ENCODE measurements around the gene SLC2A10.

SLC2A10 gene

GRCh38 chr20:46666818-46667515 lies 42.5 kb upstream of the SLC2A10 start:
- no peak for TF ChIP-seq CTCF (IDR thresholded peaks at IDR 0.05; ENCODE audit: unreplicated experiment in 3 of 3)
- Mint-ChIP-seq H3K27ac (no peak overlapping the region), H3K36me3 (ENCODE audit: low read depth) (peaks cover 20% of the 10 kb centered on the region), H3K27me3 (ENCODE audit: low read depth) (peaks cover 4% of the 10 kb centered on the region), H3K9me3 (peaks cover 11% of the 10 kb centered on the region), H3K4me1 (no peaks in the 10 kb centered on the region), H3K4me3 (no peak overlapping the region)

GRCh38 chr20:46670228-46670584 lies 39.2 kb upstream of the SLC2A10 start:
- Mint-ChIP-seq H3K4me1 (peaks cover 13% of the 10 kb centered on the region), H3K27ac (no peak overlapping the region), H3K27me3 (ENCODE audit: low read depth) (no peaks in the 10 kb centered on the region), H3K9me3 (peaks cover 13% of the 10 kb centered on the region), H3K4me3 (no peak overlapping the region), H3K36me3 (ENCODE audit: low read depth) (peaks cover 21% of the 10 kb centered on the region)
- no peak for TF ChIP-seq CTCF (IDR thresholded peaks at IDR 0.05; ENCODE audit: unreplicated experiment in 3 of 3)

- no peak overlapping the region for H3K27ac Mint-ChIP-seq
- no peaks in the 10 kb centered on the region for H3K27me3 Mint-ChIP-seq (ENCODE audit: low read depth)
- peaks cover 13% of the 10 kb centered on the region for H3K4me1 Mint-ChIP-seq
- TF ChIP-seq CTCF (IDR thresholded peaks at IDR 0.05; ENCODE audit: unreplicated experiment in 3 of 3): no peak
- peaks cover 21% of the 10 kb centered on the region for H3K36me3 Mint-ChIP-seq (ENCODE audit: low read depth)
- peaks cover 13% of the 10 kb centered on the region for H3K9me3 Mint-ChIP-seq
- H3K4me3 Mint-ChIP-seq: no peak overlapping the region
Measured at GRCh38 chr20:46670585-46671584, 38.6 kb upstream of the SLC2A10 start.

GRCh38 chr20:46671866-46672542 lies 37.4 kb upstream of the SLC2A10 start:
- Mint-ChIP-seq H3K9me3 (peaks cover 13% of the 10 kb centered on the region), H3K27me3 (ENCODE audit: low read depth) (no peaks in the 10 kb centered on the region), H3K4me1 (peaks cover 13% of the 10 kb centered on the region), H3K4me3 (no peak overlapping the region), H3K36me3 (ENCODE audit: low read depth) (peaks cover 21% of the 10 kb centered on the region), H3K27ac (no peak overlapping the region)
- TF ChIP-seq CTCF (IDR thresholded peaks at IDR 0.05; ENCODE audit: unreplicated experiment in 3 of 3): no peak

GRCh38 chr20:46672543-46673148 lies 36.8 kb upstream of the SLC2A10 start:
- H3K27ac Mint-ChIP-seq: no peak overlapping the region
- peaks cover 13% of the 10 kb centered on the region for H3K9me3 Mint-ChIP-seq
- no peak for TF ChIP-seq CTCF (IDR thresholded peaks at IDR 0.05; ENCODE audit: unreplicated experiment in 3 of 3)
- no peaks in the 10 kb centered on the region for H3K27me3 Mint-ChIP-seq (ENCODE audit: low read depth)
- H3K4me1 Mint-ChIP-seq: peaks cover 13% of the 10 kb centered on the region
- H3K36me3 Mint-ChIP-seq (ENCODE audit: low read depth): peaks cover 21% of the 10 kb centered on the region
- no peak overlapping the region for H3K4me3 Mint-ChIP-seq

All from nephron (organoid).